Raji (cell line): ENCODE measurements around the gene EZR.

Source experiments
- POLR2A ChIP-seq: IDR thresholded peaks from 2 replicates; pipeline ENCODE4 v1.6.1; 2011; ENCODE audit warnings: low read depth, low read length, control low read depth; ENCODE audit not compliant: insufficient read depth

The EZR gene

GRCh38 chr6:158766621-158767455, 52.3 kb downstream of the EZR start:
- TF ChIP-seq POLR2A: no peak

- TF ChIP-seq POLR2A: no peak
Observed at GRCh38 chr6:158765499-158766068, 53.6 kb downstream of the EZR start.

GRCh38 chr6:158764926-158765325, 54.2 kb downstream of the EZR start:
- no peak for TF ChIP-seq POLR2A

DNA sequence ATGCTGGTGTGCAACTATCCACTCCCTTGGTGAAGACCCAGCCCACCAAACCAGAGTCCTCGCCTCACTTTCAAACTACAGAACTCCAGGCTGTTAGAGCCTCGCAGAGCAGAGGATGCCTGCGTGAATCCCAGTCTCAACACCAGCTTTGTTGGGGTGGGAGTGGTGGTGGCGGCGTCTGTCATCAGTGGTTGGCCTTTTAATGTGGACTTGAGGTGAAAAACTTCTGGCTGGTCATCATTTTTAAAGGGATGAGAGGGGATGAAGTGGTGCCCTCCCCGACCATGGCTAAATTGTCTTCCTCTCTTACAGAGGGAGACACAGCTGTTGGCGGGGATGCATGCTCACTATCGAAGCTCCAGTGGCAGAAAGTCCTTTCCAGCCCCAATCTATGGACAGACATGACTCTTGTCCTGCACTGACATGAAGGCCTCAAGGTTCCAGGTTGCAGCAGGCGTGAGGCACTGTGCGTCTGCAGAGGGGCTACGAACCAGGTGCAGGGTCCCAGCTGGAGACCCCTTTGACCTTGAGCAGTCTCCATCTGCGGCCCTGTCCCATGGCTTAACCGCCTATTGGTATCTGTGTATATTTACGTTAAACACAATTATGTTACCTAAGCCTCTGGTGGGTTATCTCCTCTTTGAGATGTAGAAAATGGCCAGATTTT, 54.9 kb downstream of the EZR start:
- no peak for TF ChIP-seq POLR2A

- no peak for TF ChIP-seq POLR2A
Observed at GRCh38 chr6:158763434-158764182, 55.6 kb downstream of the EZR start.

GRCh38 chr6:158762787-158763433, 56.3 kb downstream of the EZR start:
- TF ChIP-seq POLR2A: no peak

DNA sequence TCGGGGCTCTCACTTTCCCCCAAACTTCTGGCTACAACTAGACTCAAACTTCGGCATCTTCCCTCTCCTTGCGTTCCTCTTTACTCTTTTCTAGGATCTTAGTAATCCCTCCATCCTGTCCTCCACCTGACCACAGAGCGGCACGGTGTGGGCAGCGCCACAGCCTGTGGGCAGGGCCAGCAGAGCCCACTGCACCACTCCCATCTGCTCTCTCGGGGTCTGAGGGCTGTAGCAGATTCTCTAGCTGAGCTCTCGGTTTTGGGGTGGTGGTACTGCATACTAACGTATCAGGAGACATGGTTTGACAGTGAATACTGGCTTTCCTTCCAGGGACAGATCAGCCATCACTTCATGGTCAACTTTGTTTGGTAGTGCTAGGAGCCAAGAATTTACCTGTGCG, 57.4 kb downstream of the EZR start:
- TF ChIP-seq POLR2A: no peak

- no peak for TF ChIP-seq POLR2A
Observed at GRCh38 chr6:158760618-158761250, 58.4 kb downstream of the EZR start.

DNA sequence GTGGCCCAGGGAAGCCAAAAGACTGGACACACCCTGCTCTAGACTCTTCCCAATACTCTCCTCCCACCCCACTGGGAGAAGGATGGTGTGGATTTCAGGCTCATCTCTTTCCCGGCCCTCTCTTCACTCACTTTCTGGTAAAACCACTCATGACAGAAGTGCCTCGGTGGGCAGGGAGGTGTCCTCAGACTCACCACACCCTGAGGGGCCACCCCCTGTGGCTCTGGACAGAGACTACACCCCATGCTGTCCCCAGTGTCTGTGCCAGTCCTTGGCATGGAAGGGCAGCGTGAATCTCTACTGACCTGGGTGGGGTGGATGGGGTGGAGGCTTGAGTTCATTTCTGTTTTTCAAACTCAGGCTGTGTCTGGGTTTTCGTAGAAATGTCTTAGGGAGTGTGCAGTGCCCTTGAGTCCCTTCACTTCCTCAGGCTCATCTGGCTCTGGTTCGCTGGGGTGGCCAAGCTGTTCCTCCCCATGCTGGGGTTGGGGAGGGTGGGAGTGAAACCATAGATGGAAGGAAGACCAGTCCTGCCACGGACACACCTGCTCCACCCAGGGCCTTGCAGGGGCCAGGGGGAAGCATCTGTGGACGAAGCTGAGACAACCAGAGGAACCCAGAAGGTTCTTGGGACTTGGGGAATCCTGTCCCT, 59.1 kb downstream of the EZR start:
- TF ChIP-seq POLR2A: no peak

DNA sequence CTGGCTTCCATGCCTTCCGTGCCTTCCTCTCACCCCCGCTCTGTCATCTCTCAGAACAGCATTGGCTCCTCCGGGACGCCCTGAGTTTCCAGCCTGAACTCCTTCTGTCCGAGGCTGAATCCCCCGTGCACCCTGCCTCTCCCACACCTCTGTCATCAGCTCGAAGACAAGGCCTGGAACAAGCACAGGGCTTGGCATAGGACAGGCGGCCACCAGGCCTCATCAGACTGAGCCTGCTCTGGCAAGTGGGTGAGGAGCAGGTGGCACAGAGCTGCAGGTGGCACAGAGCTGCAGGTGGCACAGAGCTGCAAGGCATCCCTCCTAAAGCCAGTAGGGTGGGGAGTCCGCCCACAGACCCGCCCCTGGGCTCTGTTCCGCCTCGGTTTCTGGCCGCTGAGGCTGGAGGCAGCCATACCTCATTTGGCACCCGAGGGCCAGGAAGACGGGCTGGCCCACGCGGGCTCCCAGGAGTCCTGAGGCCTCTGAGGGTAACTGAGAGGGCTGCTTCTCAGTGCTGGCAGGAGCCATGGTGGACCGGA, 60.2 kb downstream of the EZR start:
- TF ChIP-seq POLR2A: no peak

- no peak for TF ChIP-seq POLR2A
Observed at GRCh38 chr6:158758451-158758860, 60.7 kb downstream of the EZR start.

GRCh38 chr6:158757753-158758090, 61.4 kb downstream of the EZR start:
- TF ChIP-seq POLR2A: no peak

DNA sequence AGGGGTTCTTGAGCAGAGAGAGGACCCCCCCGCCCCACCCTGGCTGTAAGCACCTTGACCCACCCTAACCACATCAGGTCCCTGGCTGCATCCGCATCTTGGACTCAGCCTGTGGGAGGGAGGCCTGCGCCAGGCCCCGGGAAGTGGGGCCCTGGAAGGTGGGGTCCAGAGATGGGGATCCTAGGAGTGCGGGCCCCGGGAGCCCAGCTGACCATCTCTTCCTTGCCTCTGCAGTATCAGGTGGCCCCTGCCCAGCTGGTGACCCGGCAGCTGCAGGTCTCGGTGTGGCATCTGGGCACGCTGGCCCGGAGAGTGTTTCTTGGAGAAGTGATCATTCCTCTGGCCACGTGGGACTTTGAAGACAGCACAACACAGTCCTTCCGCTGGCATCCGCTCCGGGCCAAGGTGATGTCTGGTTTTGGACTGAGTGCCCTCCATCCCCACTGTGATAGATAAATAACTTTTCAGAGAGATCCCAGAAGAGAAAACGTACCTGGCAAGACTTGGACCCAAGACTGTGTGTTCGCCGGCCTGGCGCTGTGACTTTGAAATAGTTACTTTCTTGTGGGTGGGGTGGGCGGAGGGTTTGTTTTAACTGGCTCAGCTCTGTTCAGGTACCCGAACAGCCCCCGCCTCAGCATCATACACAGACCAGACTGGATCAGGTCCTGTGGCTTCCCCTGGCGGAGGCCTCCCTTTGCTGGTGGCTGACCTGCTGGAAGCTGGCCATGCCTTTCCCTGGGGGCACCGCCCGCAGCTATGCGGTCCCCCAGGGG, 62.0 kb downstream of the EZR start:
- TF ChIP-seq POLR2A: no peak
